HEK293 (cell line): Measurements from ENCODE around the gene ZSWIM4.

Source experiments
- GLIS2 ChIP-seq: fragments of 450-650 bp; formaldehyde crosslinking; IDR thresholded peaks from 2 replicates; pipeline ENCODE4 v1.5.1; 2016; ENCODE audit warnings: missing biosample characterization, missing genetic modification characterization
- KLF1 ChIP-seq: fragments of 450-650 bp; formaldehyde crosslinking; IDR thresholded peaks from 2 replicates; pipeline ENCODE4 v1.5.1; 2016; ENCODE audit warnings: missing biosample characterization, missing genetic modification characterization
- KLF8 ChIP-seq: fragments of 450-650 bp; formaldehyde crosslinking; IDR thresholded peaks from 2 replicates; pipeline ENCODE4 v1.5.1; 2016; ENCODE audit warnings: missing biosample characterization, missing genetic modification characterization
- SALL2 ChIP-seq: fragments of 450-650 bp; formaldehyde crosslinking; IDR thresholded peaks from 2 replicates; pipeline ENCODE4 v1.5.0; 2017; ENCODE audit warnings: missing biosample characterization, mild to moderate bottlenecking, missing genetic modification characterization, borderline replicate concordance
- SP2 ChIP-seq: fragments of 450-650 bp; formaldehyde crosslinking; IDR thresholded peaks from 2 replicates; pipeline ENCODE4 v1.5.1; 2016; ENCODE audit warnings: missing biosample characterization, missing genetic modification characterization
- YY2 ChIP-seq: fragments of 450-650 bp; formaldehyde crosslinking; IDR thresholded peaks from 2 replicates; pipeline ENCODE4 v1.5.1; 2016; ENCODE audit warnings: missing biosample characterization, missing genetic modification characterization
- ZBTB20 ChIP-seq: fragments of 450-650 bp; formaldehyde crosslinking; IDR thresholded peaks from 2 replicates; pipeline ENCODE4 v1.5.1; 2016; ENCODE audit warnings: missing biosample characterization, missing genetic modification characterization
- ZEB2 ChIP-seq: fragments of 450-650 bp; formaldehyde crosslinking; IDR thresholded peaks from 2 replicates; pipeline ENCODE4 v1.5.1; 2016; ENCODE audit warnings: missing biosample characterization, missing genetic modification characterization
- ZNF114 ChIP-seq: fragments of 450-650 bp; formaldehyde crosslinking; IDR thresholded peaks from 2 replicates; pipeline ENCODE4 v1.5.0; 2017; ENCODE audit warnings: missing biosample characterization, missing genetic modification characterization
- ZNF394 ChIP-seq: fragments of 450-650 bp; formaldehyde crosslinking; IDR thresholded peaks from 2 replicates; pipeline ENCODE4 v1.5.1; 2016; ENCODE audit warnings: missing biosample characterization, missing genetic modification characterization, mild to moderate bottlenecking, moderate library complexity, borderline replicate concordance
- ZNF416 ChIP-seq: fragments of 450-650 bp; formaldehyde crosslinking; IDR thresholded peaks from 2 replicates; pipeline ENCODE4 v1.5.1; 2016; ENCODE audit warnings: missing biosample characterization, missing genetic modification characterization
- ZNF433 ChIP-seq: fragments of 450-650 bp; formaldehyde crosslinking; IDR thresholded peaks from 2 replicates; pipeline ENCODE4 v1.5.1; 2016; ENCODE audit warnings: missing biosample characterization, missing genetic modification characterization, low read depth
- ZNF529 ChIP-seq: fragments of 450-650 bp; formaldehyde crosslinking; IDR thresholded peaks from 2 replicates; pipeline ENCODE4 v1.5.1; 2017; ENCODE audit warnings: missing genetic modification characterization, missing biosample characterization; ENCODE audit not compliant: insufficient replicate concordance
- ZNF610 ChIP-seq: fragments of 450-650 bp; formaldehyde crosslinking; IDR thresholded peaks from 2 replicates; pipeline ENCODE4 v1.5.1; 2016; ENCODE audit warnings: missing biosample characterization, missing genetic modification characterization, borderline replicate concordance
- ZNF792 ChIP-seq: fragments of 450-650 bp; formaldehyde crosslinking; IDR thresholded peaks from 2 replicates; pipeline ENCODE4 v1.5.1; 2016; ENCODE audit warnings: missing biosample characterization, missing genetic modification characterization
- ZNF830 ChIP-seq: fragments of 450-650 bp; IDR thresholded peaks from 2 replicates; pipeline ENCODE4 v1.5.0; 2018; ENCODE audit warnings: missing biosample characterization, missing genetic modification characterization, low read depth, mild to moderate bottlenecking, moderate library complexity
- ZNF843 ChIP-seq: fragments of 450-650 bp; formaldehyde crosslinking; IDR thresholded peaks from 2 replicates; pipeline ENCODE4 v1.5.1; 2016; ENCODE audit warnings: missing biosample characterization, missing genetic modification characterization
- ZXDB ChIP-seq: fragments of 450-650 bp; formaldehyde crosslinking; IDR thresholded peaks from 2 replicates; pipeline ENCODE4 v1.5.1; 2016; ENCODE audit warnings: missing biosample characterization, missing genetic modification characterization
- TF ChIP-seq, protein P1 (sequence below): fragments of 450-650 bp; formaldehyde crosslinking; IDR thresholded peaks from 2 replicates; pipeline ENCODE4 v1.5.1; 2016; ENCODE audit warnings: missing biosample characterization, missing genetic modification characterization, borderline replicate concordance
- TF ChIP-seq, protein P2 (sequence below): fragments of 450-650 bp; formaldehyde crosslinking; IDR thresholded peaks from 2 replicates; pipeline ENCODE4 v1.5.1; 2016; ENCODE audit warnings: missing biosample characterization, missing genetic modification characterization
- TF ChIP-seq, protein P3 (sequence below): fragments of 450-650 bp; formaldehyde crosslinking; IDR thresholded peaks from 2 replicates; pipeline ENCODE4 v1.5.1; 2016; ENCODE audit warnings: missing biosample characterization, missing genetic modification characterization
- TF ChIP-seq, protein P4 (sequence below): fragments of 450-650 bp; formaldehyde crosslinking; IDR thresholded peaks from 2 replicates; pipeline ENCODE4 v1.5.1; 2016; ENCODE audit warnings: missing biosample characterization, missing genetic modification characterization
- TF ChIP-seq, protein P5 (sequence below): fragments of 450-650 bp; formaldehyde crosslinking; IDR thresholded peaks from 2 replicates; pipeline ENCODE4 v1.5.1; 2016; ENCODE audit warnings: missing biosample characterization, missing genetic modification characterization
- TF ChIP-seq, protein P6 (sequence below): fragments of 450-650 bp; formaldehyde crosslinking; IDR thresholded peaks from 2 replicates; pipeline ENCODE4 v1.5.1; 2017; ENCODE audit warnings: missing biosample characterization, mild to moderate bottlenecking, missing genetic modification characterization, moderate library complexity

ZSWIM4 gene

DNA sequence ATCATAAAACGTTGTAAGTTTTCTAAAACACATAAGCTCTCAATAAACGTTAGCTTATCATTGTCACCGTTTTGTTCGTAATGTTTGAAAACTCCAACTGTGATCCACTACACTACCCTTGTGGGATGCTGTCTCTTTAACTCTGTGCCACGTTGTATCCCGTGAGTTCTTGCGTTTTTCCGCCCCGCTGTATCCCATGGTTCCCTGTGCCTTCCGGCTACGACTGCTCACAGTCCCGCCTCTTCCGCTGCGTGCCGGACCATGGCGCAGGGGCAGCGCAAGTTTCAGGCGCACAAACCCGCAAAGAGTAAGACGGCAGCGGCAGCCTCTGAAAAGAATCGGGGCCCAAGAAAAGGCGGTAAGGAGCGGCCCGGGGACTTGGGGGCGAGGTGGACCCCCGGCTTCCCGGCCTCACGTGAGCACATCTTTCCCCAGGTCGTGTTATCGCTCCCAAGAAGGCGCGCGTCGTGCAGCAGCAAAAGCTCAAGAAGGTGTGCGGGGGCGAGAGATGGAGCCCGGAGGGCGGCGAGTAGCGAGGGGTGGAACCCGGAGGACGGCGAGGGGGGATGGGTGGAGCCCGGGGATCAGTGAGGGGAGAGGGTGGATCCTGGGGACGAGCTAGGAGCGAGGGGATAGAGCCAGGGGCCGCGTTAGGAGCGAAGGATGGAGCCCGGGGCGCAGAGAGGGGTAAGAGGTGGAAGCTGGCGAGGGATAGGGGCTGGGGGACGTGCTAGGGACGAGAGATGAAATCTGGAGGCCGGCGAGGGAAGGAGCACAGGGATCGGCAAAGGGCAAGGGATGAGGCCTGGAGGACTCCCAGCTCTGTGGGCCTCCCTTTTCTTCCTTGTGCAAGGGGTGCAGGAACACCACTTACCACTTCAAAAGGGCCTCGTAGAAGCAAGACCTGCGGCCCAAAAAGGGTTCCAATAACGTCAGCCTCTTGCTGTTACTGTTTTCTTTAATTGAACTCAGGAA, 20.7 kb upstream of the ZSWIM4 start, which contains the start of gene C19orf53 (continued):
- TF ChIP-seq, protein P1, sequence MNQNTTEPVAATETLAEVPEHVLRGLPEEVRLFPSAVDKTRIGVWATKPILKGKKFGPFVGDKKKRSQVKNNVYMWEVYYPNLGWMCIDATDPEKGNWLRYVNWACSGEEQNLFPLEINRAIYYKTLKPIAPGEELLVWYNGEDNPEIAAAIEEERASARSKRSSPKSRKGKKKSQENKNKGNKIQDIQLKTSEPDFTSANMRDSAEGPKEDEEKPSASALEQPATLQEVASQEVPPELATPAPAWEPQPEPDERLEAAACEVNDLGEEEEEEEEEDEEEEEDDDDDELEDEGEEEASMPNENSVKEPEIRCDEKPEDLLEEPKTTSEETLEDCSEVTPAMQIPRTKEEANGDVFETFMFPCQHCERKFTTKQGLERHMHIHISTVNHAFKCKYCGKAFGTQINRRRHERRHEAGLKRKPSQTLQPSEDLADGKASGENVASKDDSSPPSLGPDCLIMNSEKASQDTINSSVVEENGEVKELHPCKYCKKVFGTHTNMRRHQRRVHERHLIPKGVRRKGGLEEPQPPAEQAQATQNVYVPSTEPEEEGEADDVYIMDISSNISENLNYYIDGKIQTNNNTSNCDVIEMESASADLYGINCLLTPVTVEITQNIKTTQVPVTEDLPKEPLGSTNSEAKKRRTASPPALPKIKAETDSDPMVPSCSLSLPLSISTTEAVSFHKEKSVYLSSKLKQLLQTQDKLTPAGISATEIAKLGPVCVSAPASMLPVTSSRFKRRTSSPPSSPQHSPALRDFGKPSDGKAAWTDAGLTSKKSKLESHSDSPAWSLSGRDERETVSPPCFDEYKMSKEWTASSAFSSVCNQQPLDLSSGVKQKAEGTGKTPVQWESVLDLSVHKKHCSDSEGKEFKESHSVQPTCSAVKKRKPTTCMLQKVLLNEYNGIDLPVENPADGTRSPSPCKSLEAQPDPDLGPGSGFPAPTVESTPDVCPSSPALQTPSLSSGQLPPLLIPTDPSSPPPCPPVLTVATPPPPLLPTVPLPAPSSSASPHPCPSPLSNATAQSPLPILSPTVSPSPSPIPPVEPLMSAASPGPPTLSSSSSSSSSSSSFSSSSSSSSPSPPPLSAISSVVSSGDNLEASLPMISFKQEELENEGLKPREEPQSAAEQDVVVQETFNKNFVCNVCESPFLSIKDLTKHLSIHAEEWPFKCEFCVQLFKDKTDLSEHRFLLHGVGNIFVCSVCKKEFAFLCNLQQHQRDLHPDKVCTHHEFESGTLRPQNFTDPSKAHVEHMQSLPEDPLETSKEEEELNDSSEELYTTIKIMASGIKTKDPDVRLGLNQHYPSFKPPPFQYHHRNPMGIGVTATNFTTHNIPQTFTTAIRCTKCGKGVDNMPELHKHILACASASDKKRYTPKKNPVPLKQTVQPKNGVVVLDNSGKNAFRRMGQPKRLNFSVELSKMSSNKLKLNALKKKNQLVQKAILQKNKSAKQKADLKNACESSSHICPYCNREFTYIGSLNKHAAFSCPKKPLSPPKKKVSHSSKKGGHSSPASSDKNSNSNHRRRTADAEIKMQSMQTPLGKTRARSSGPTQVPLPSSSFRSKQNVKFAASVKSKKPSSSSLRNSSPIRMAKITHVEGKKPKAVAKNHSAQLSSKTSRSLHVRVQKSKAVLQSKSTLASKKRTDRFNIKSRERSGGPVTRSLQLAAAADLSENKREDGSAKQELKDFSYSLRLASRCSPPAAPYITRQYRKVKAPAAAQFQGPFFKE (tag by site-specific recombination): 0 out of 2 replicates have a peak, but pooled peaks have one; percentile 71
- peak; percentile 79 for TF ChIP-seq YY2 (tag by site-specific recombination)
- no peak for TF ChIP-seq ZNF114 (tag by site-specific recombination)
- peak; percentile 94 for TF ChIP-seq SP2
- peak; percentile 76 for TF ChIP-seq KLF1 (tag by site-specific recombination)
- TF ChIP-seq ZNF843 (tag by site-specific recombination): peak; percentile 63
- TF ChIP-seq, protein P2, sequence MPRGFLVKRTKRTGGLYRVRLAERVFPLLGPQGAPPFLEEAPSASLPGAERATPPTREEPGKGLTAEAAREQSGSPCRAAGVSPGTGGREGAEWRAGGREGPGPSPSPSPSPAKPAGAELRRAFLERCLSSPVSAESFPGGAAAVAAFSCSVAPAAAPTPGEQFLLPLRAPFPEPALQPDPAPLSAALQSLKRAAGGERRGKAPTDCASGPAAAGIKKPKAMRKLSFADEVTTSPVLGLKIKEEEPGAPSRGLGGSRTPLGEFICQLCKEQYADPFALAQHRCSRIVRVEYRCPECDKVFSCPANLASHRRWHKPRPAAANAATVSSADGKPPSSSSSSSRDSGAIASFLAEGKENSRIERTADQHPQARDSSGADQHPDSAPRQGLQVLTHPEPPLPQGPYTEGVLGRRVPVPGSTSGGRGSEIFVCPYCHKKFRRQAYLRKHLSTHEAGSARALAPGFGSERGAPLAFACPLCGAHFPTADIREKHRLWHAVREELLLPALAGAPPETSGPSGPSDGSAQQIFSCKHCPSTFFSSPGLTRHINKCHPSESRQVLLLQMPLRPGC (tag by site-specific recombination): peak; percentile 80
- TF ChIP-seq, protein P3, sequence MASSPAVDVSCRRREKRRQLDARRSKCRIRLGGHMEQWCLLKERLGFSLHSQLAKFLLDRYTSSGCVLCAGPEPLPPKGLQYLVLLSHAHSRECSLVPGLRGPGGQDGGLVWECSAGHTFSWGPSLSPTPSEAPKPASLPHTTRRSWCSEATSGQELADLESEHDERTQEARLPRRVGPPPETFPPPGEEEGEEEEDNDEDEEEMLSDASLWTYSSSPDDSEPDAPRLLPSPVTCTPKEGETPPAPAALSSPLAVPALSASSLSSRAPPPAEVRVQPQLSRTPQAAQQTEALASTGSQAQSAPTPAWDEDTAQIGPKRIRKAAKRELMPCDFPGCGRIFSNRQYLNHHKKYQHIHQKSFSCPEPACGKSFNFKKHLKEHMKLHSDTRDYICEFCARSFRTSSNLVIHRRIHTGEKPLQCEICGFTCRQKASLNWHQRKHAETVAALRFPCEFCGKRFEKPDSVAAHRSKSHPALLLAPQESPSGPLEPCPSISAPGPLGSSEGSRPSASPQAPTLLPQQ: peak; percentile 86
- TF ChIP-seq ZNF792: peak; percentile 14; the same call in 1 of the 2 replicates
- 0 out of 2 replicates have a peak, but pooled peaks have one; percentile 45 for TF ChIP-seq ZNF433 (tag by site-specific recombination)
- TF ChIP-seq, protein P4, sequence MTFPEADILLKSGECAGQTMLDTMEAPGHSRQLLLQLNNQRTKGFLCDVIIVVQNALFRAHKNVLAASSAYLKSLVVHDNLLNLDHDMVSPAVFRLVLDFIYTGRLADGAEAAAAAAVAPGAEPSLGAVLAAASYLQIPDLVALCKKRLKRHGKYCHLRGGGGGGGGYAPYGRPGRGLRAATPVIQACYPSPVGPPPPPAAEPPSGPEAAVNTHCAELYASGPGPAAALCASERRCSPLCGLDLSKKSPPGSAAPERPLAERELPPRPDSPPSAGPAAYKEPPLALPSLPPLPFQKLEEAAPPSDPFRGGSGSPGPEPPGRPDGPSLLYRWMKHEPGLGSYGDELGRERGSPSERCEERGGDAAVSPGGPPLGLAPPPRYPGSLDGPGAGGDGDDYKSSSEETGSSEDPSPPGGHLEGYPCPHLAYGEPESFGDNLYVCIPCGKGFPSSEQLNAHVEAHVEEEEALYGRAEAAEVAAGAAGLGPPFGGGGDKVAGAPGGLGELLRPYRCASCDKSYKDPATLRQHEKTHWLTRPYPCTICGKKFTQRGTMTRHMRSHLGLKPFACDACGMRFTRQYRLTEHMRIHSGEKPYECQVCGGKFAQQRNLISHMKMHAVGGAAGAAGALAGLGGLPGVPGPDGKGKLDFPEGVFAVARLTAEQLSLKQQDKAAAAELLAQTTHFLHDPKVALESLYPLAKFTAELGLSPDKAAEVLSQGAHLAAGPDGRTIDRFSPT: 0 out of 2 replicates have a peak, but pooled peaks have one; percentile 44
- TF ChIP-seq SALL2 (tag by site-specific recombination): no peak
- TF ChIP-seq ZNF416: no peak
- TF ChIP-seq ZNF830 (tag by site-specific recombination): no peak
- TF ChIP-seq, protein P5, sequence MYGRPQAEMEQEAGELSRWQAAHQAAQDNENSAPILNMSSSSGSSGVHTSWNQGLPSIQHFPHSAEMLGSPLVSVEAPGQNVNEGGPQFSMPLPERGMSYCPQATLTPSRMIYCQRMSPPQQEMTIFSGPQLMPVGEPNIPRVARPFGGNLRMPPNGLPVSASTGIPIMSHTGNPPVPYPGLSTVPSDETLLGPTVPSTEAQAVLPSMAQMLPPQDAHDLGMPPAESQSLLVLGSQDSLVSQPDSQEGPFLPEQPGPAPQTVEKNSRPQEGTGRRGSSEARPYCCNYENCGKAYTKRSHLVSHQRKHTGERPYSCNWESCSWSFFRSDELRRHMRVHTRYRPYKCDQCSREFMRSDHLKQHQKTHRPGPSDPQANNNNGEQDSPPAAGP (tag by site-specific recombination): peak; percentile 95
- peak; percentile 58 for TF ChIP-seq ZNF610 (tag by site-specific recombination)
- peak; percentile 91 for TF ChIP-seq ZBTB20
- peak; percentile 99 for TF ChIP-seq ZXDB
- TF ChIP-seq ZNF394: peak; percentile 46
- TF ChIP-seq, protein P6, sequence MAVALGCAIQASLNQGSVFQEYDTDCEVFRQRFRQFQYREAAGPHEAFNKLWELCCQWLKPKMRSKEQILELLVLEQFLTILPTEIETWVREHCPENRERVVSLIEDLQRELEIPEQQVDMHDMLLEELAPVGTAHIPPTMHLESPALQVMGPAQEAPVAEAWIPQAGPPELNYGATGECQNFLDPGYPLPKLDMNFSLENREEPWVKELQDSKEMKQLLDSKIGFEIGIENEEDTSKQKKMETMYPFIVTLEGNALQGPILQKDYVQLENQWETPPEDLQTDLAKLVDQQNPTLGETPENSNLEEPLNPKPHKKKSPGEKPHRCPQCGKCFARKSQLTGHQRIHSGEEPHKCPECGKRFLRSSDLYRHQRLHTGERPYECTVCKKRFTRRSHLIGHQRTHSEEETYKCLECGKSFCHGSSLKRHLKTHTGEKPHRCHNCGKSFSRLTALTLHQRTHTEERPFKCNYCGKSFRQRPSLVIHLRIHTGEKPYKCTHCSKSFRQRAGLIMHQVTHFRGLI (tag by site-specific recombination): peak; percentile 40; the same call in 1 of the 2 replicates
- no peak for TF ChIP-seq GLIS2 (tag by site-specific recombination)
- no peak for TF ChIP-seq ZNF529 (tag by site-specific recombination)
- peak; percentile 82; the same call in 1 of the 2 replicates for TF ChIP-seq ZEB2 (tag by site-specific recombination)
- peak; percentile 86 for TF ChIP-seq KLF8 (tag by site-specific recombination)
